Measurements from ENCODE around the gene HSFY1.
"Not testable (repeated sequence)": the region's sequence is repeated elsewhere in the genome, so short reads cannot be mapped to it uniquely, and the experiment has no call there.

The HSFY1 gene

GRCh38 chrY:18546420-18546819 is at the start of gene HSFY1:
Gene HSFY1 (plus strand): TSS chrY:18546720. CDS start chrY:18546788, 68 bp downstream.
- not testable (repeated sequence) for DNase-seq

- DNase-seq = not testable (repeated sequence)
Measured at GRCh38 chrY:18504266-18504665, 42.3 kb upstream of the HSFY1 start.

DNA sequence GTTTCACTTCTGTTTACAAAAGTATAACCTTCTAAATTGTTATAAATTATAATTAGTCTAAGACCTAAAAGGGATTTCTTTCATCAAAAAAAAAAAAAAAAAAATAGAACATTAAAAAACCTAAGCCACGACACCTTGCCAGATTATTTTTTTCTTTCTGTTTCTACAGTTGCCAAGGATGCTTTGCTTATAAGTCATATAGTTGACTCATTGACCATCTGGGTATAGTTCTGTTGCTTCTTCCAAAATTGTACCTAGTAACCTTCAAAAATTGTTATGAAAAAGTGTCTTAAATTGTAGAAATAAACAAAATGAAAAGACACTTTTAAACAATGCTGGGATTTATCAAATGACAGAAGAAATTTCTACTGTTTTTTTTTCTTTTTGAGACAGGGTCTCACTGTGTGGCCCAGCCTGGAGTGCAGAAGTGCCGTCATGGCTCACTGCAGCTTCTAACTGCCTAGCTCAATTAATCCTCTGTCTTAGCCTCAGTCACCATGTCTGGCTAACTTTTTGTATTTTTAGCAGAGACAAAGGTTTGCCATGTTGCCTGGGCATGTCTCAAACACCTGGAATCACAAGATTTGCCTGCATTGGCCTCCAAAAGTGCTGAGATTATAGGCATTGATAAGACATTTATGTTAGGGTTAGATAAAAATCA is 15.4 kb upstream of the HSFY1 start:
- not testable (repeated sequence) for DNase-seq

DNA sequence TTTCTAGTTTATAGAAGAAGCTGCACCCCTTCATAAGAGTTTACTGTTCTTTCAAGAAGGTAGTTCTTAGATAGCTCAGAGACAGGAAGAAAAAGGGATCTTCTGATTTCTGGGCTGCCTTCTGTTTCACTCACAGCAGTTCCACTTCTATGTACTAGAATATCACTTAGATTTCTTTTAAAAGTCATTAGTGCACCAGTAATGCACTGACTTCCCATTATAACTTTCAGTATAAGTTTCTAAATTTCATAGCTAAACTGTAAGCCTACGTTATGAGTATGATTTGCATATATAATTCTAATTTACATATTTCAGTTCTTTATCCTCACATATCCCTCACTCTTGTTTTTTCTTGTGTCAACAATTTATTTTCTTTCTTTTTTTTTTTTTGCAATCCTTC is 7.6 kb upstream of the HSFY1 start:
- not testable (repeated sequence) for DNase-seq

- DNase-seq = not testable (repeated sequence)
Measured at GRCh38 chrY:18553132-18553531, 6.6 kb downstream of the HSFY1 start.

GRCh38 chrY:18565915-18566314 is 19.4 kb downstream of the HSFY1 start:
- not testable (repeated sequence) for DNase-seq

Data from CD4-positive, alpha-beta T cell treated with Interleukin-1 beta for 1 hour (primary cell).